Erythroblast (primary cell): ENCODE results near the gene CFAP99.

ENCODE experiments used
- GATA1 ChIP-seq: IDR thresholded peaks from 2 replicates; pipeline ENCODE4 v1.6.1; 2011; ENCODE audit warnings: low read depth, mild to moderate bottlenecking, control low read depth, low read length, moderate library complexity
- POLR2A ChIP-seq: IDR thresholded peaks from 2 replicates; pipeline ENCODE4 v1.6.1; 2011; ENCODE audit warnings: mild to moderate bottlenecking, low read length

- TF ChIP-seq POLR2A (no peak), GATA1 (no peak)
These were observed 46.3 kb downstream of the CFAP99 start for GRCh38 chr4:2465032-2465431.
